ENCODE data around the gene SCD5.

The SCD5 gene

DNA sequence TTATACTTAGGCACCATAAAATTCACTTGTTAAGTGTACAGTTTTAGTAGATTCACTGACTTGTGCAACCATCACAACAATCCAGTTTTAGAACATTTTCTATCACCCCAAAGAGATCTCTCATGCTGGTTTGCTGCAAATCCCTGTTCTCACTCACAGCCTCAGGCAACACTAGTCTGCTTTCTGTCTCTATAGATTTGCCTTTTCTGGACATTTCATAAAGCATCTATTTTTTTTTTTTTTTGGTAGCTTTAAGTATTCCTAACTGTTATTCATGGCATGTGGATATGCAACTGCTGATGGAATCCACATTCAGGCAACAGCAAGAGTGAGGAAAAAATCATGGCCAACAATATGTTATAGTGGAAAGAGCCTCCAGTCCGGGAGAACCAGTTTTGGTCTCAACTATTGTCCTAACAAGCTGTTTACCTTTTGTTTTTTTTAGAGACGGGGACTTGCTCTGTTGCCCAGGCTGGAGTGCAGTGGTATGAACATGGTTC, 209.8 kb downstream of the SCD5 start:
- H3K9me3 Mint-ChIP-seq, result no peaks in the 10 kb centered on the region
- no peaks in the 10 kb centered on the region for H3K4me1 Mint-ChIP-seq
- CTCF ChIA-PET, result interaction anchor here (1.0 to 1.7 kb wide), 2 partner anchors 10 kb away, joined by 3 read pairs; no protein-coding TSS in a partner anchor
- H3K27ac Mint-ChIP-seq, result no peak overlapping the region
- no peak for DNase-seq
- H3K36me3 Mint-ChIP-seq, result no peaks in the 10 kb centered on the region
- peaks cover 19% of the 10 kb centered on the region for H3K27me3 Mint-ChIP-seq
- no peak overlapping the region for H3K4me3 Mint-ChIP-seq

GRCh38 chr4:82587826-82588540, 210.6 kb downstream of the SCD5 start:
- H3K27me3 Mint-ChIP-seq, result peaks cover 19% of the 10 kb centered on the region
- CTCF ChIA-PET, result interaction anchor here (1.7 kb wide), 1 partner anchor 10 kb away, joined by 3 read pairs; no protein-coding TSS in a partner anchor
- no peaks in the 10 kb centered on the region for H3K9me3 Mint-ChIP-seq
- no peaks in the 10 kb centered on the region for H3K4me1 Mint-ChIP-seq
- no peak for DNase-seq
- H3K4me3 Mint-ChIP-seq, result no peak overlapping the region
- no peak overlapping the region for H3K27ac Mint-ChIP-seq
- no peaks in the 10 kb centered on the region for H3K36me3 Mint-ChIP-seq

GRCh38 chr4:82585690-82586435, 212.7 kb downstream of the SCD5 start:
- DNase-seq, result no peak
- no peaks in the 10 kb centered on the region for H3K4me1 Mint-ChIP-seq
- CTCF ChIA-PET, result no interaction called here

DNA sequence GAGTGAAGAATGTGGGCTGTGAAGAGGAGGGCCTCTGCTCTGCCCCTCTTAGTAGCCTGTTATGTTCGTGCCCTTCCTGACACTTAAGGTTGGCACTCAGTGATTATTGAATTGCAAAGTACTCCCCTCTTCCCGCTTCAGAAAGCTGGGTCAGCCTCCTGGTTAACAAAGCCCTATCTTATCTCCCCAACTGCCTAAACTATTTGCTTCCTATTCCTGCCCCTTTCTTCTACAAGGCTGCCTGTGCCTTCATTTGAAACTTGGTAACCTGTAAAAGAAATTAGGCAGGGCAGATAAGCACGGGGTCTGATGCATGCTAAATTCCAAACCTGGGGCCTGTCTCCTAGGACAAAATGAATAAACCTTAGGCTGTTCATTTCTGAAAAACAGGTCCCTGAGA, 213.7 kb downstream of the SCD5 start:
- H3K4me1 Mint-ChIP-seq, result no peaks in the 10 kb centered on the region
- H3K9me3 Mint-ChIP-seq, result no peaks in the 10 kb centered on the region
- H3K4me3 Mint-ChIP-seq, result no peak overlapping the region
- no peak for DNase-seq
- H3K27me3 Mint-ChIP-seq, result peaks cover 10% of the 10 kb centered on the region
- CTCF ChIA-PET, result no interaction called here
- no peaks in the 10 kb centered on the region for H3K36me3 Mint-ChIP-seq
- H3K27ac Mint-ChIP-seq, result no peak overlapping the region

More at GRCh38 chr4:82585690-82586435, 212.7 kb downstream of the SCD5 start:
- H3K27ac Mint-ChIP-seq, result no peak overlapping the region
- H3K9me3 Mint-ChIP-seq, result no peaks in the 10 kb centered on the region
- H3K4me3 Mint-ChIP-seq, result no peak overlapping the region
- H3K27me3 Mint-ChIP-seq, result peaks cover 9% of the 10 kb centered on the region
- H3K36me3 Mint-ChIP-seq, result no peaks in the 10 kb centered on the region

DNA sequence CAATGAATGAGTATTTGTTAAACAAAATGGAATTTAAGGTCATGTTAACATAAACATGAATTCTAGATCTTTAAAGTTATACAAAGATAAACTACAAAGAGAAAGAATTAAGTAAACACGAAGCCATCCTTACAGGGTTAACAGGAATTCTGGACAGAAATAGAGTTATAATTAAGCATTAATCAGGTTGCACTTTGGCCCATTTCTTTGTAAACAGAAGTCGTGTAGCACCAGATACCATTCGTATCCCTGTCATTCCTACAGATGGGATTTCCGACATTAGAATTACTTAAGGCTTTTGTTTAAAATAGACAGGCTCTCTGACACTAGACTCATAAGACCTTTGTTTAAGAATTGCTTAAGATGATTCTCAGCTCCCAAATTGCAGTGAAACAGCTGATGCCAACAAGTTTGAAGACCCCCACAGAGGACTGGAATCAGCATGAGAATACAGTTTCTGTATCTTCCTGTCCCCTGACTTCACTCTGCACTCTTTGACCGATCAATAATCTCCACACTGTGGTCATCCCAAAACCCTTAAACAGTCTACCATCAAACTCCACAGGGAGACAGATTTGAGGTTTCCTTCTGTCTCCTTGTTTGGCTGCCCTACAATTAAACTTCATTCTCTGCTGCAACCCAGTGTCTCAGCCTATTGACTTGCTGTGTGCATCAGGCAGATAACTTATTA, 214.6 kb downstream of the SCD5 start:
- peaks cover 10% of the 10 kb centered on the region for H3K27me3 Mint-ChIP-seq
- H3K36me3 Mint-ChIP-seq, result no peaks in the 10 kb centered on the region
- no peak overlapping the region for H3K4me3 Mint-ChIP-seq
- no peak overlapping the region for H3K27ac Mint-ChIP-seq
- no peaks in the 10 kb centered on the region for H3K9me3 Mint-ChIP-seq
- DNase-seq, result no peak
- no peaks in the 10 kb centered on the region for H3K4me1 Mint-ChIP-seq
- CTCF ChIA-PET, result no interaction called here

- no peak for DNase-seq
- CTCF ChIA-PET, result no interaction called here
- H3K9me3 Mint-ChIP-seq, result no peaks in the 10 kb centered on the region
- no peak overlapping the region for H3K4me3 Mint-ChIP-seq
- no peak overlapping the region for H3K27ac Mint-ChIP-seq
- no peaks in the 10 kb centered on the region for H3K4me1 Mint-ChIP-seq
- no peaks in the 10 kb centered on the region for H3K36me3 Mint-ChIP-seq
- peaks cover 14% of the 10 kb centered on the region for H3K27me3 Mint-ChIP-seq
Measured at GRCh38 chr4:82579932-82580331, 218.7 kb downstream of the SCD5 start.

Data from activated naive CD4-positive, alpha-beta T cell treated with anti-CD3 and anti-CD28 coated beads, Interleukin-2, amount 10 ng/mL, durations not matched to agents 7 days and 5 days (primary cell).